Stomach (tissue), 4 donors: Measurements from ENCODE around the gene PRRG2.

Experiments
- CTCF ChIP-seq, 7 experiments: fragments of 450-650 bp in 4 of 7; fragments of 200-600 bp in 3 of 7; sonication (generic) in 3 of 7; IDR thresholded peaks; one replicate each; pipeline ENCODE4 v1.5.1; 2016 to 2019; ENCODE audit warnings: antibody characterized with exemption in 7 of 7, control low read depth in 2 of 7, mild to moderate bottlenecking in 1 of 7
- EP300 ChIP-seq: sonication (generic); formaldehyde crosslinking; IDR thresholded peaks from one replicate; pipeline ENCODE4 v1.6.1; 2017; ENCODE audit warnings: antibody characterized with exemption
- POLR2A ChIP-seq, 4 donors: fragments of 450-650 bp; IDR thresholded peaks; one replicate each; pipeline ENCODE4 v1.6.1; 2016; ENCODE audit warnings: antibody characterized with exemption in 4 of 4, control low read depth in 2 of 4, mild to moderate bottlenecking in 1 of 4, moderate library complexity in 1 of 4
- POLR2AphosphoS5 ChIP-seq, 3 donors: sonication (generic); formaldehyde crosslinking; IDR thresholded peaks; one replicate each; pipeline ENCODE4 v1.6.1; 2016; ENCODE audit warnings: antibody characterized with exemption in 3 of 3

- TF ChIP-seq CTCF (IDR thresholded peaks at IDR 0.05) (no peak), POLR2AphosphoS5 (IDR thresholded peaks at IDR 0.05) (no peak), EP300 (no peak), POLR2A (IDR thresholded peaks at IDR 0.05) (no peak)
Observed at GRCh38 chr19:49614096-49614833, 33.1 kb downstream of the PRRG2 start.
